GM21515 (cell line): Measurements from ENCODE around the gene BCL11A.

ENCODE experiments used
- ATAC-seq: cut with Tn5 transposase; IDR thresholded peaks from one replicate; pipeline ENCODE4 v1.9.1; 2021; ENCODE audit not compliant: unreplicated experiment

The BCL11A gene

DNA sequence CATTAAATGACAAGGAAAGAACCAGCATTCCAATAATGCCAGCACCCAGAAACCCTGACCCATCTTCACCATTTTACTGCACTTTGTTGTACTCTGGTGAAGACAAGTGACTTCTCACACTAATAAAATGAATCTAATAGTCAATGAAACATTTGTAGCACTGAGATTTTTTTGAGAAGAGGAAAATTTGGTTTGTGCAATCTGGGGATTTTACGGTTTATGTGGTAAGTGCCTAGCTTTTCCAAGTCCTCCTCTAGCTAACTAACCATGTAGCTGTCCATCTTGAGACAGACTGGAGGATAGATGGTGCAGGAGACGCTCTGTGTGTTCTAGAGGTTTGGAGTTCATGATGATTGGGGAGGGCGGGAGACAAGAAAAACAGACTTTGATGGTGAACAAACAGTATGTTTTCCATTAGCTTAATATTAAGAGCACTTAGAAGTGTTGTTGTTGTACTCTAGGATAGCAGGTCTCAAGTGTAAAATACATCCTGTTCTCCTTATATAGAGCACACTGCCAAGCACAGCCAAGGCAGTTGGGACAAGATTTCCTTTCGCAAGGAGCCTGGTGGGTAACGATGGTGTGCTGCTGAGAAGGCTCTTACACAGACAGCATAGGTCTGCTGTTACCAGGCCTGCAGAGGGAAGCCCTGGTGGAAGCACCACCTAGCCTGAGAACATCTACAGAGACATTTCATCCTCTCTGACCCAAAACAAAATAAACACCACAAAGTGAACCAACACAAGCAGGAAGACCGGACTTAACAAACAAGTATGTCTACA is 83.7 kb downstream of the BCL11A start:
- ATAC-seq: no peak

DNA sequence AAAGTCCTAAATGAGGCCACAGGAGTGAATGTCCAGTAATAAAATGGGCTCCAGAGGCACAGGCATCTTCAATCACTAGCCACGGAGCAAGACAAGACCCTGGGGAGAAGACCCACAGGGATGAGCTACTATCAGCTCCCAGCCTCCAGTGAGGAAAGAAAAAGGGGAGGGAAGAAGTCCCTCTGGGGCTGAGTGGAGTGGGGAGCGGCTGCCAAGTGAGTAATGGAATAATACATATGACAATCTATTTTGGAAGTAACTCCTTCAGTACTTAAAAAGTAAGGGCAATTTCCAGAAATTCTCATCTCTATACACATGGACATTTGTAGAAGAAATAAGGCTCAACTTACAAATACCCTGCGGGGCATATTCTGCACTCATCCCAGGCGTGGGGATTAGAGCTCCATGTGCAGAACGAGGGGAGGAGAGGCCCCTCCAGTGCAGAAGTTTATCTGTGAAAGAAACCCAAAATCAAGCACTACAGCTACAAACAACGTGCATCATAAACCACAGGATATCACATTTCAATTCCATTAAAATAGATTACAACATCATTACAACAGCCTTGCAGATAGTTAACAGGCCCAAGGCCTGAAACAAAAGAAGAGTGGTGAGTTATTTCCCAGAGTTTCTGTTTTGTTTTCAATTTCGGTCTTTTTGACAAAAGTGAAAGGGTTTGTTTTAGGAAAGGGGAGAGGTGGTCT is 84.9 kb downstream of the BCL11A start:
- ATAC-seq: no peak

DNA sequence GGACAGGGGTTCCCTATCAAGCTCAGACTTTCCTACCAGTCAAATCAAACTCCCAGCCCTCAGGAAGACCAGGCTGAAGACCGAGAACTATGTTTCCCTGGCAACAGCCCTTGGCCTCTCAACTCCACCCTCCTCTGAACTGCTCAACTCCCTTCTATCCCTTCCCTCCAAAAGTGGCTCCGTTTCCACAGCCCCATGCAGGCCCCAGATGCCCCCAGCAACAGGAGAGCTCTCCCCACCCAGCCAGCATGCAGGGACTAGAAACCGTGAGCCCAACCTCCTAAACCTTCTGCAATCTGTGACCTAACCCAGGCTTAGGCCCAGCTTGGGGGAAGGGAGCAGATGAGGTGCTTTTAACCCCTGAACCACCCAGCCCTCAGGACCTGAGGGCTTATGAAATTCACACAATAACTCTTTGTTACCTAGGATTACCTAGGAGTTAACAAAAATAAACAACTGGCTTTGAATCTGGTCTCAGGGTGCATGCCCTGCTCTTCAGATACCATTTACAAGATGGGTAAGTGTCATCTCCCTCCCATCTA is 87.2 kb downstream of the BCL11A start:
- ATAC-seq: no peak

DNA sequence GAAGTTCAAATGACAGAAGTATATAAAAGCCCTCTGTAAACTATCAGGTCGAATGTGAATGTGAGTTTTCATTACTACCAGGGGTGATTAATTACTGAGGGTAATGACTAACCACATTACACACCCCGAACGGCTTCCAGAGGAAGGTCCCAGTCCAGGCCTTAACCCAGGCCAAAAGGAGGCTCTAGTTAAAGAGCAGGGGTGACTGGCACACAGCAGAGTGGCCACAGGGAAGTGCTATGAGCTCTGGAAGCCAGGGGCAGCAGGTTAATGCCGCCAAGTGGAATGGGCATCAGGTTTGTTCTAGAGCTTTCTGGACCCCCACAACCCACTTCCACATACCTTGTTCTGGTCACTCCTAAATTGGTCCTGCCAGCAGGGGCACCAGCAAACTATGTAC is 87.7 kb downstream of the BCL11A start:
- ATAC-seq: no peak

DNA sequence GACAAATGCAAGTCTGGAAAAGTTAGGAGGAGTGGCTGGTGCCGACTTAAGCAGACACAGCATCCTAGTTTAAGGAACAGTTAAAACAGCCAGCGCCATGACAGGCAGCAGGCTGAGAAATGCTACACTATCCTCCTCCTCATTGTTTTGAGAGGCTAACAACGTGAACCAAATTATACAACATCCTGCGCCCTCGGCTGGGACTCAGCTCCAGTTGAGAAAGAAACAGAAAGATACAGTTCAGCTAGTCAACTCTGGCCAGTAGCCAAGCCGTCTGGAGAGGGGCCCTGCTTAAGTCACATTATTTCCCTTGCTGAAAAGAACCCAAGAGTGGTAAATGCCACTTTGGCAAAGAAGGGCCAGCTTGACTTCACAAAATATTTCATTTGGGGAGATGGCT is 90.2 kb downstream of the BCL11A start:
- no peak for ATAC-seq

DNA sequence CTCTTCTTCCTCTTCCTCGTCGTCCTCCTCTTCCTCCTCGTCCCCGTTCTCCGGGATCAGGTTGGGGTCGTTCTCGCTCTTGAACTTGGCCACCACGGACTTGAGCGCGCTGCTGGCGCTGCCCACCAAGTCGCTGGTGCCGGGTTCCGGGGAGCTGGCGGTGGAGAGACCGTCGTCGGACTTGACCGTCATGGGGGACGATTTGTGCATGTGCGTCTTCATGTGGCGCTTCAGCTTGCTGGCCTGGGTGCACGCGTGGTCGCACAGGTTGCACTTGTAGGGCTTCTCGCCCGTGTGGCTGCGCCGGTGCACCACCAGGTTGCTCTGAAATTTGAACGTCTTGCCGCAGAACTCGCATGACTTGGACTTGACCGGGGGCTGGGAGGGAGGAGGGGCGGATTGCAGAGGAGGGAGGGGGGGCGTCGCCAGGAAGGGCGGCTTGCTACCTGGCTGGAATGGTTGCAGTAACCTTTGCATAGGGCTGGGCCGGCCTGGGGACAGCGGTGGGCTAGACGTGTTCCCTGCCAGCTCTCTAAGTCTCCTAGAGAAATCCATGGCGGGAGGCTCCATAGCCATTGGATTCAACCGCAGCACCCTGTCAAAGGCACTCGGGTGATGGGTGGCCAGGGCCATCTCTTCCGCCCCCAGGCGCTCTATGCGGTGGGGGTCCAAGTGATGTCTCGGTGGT is 91.9 kb downstream of the BCL11A start:
- ATAC-seq: no peak

DNA sequence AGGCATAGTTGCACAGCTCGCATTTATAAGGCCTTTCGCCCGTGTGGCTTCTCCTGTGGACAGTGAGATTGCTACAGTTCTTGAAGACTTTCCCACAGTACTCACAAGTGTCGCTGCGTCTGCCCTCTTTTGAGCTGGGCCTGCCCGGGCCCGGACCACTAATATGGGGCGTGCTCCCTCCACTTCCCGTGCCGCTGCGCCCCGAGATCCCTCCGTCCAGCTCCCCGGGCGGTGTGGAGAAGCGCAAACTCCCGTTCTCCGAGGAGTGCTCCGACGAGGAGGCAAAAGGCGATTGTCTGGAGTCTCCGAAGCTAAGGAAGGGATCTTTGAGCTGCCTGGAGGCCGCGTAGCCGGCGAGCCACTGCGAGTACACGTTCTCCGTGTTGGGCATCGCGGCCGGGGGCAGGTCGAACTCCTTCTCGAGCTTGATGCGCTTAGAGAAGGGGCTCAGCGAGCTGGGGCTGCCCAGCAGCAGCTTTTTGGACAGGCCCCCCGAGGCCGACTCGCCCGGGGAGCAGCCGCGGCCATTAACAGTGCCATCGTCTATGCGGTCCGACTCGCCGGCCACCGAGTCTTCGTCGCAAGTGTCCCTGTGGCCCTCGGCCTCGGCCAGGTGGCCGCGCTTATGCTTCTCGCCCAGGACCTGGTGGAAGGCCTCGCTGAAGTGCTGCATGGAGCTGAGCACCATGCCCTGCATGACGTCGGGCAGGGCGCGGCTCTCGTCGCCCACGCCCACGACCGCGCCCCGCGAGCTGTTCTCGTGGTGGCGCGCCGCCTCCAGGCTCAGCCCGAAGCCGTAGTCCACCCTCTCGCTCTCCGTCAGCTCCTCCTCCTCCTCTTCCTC is 92.7 kb downstream of the BCL11A start:
- ATAC-seq: no peak

DNA sequence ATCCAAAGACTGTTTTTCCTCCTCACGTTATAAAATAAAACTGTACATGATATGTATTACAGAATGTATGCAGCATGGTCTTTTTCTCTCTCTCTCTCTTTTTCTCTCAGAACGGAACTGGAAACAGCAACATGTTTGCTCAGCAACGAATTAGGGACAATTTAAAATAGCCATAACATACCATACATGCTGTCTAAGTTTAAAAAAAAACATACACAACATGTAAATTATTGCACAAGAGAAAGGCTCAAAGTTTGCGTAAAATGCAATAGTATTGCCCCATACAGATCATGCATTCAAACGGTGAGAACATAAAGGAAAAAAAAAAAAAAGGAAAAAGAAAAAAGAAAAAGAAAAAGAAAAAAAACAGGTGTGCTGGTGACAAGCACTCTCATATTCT is 93.6 kb downstream of the BCL11A start:
- no peak for ATAC-seq

DNA sequence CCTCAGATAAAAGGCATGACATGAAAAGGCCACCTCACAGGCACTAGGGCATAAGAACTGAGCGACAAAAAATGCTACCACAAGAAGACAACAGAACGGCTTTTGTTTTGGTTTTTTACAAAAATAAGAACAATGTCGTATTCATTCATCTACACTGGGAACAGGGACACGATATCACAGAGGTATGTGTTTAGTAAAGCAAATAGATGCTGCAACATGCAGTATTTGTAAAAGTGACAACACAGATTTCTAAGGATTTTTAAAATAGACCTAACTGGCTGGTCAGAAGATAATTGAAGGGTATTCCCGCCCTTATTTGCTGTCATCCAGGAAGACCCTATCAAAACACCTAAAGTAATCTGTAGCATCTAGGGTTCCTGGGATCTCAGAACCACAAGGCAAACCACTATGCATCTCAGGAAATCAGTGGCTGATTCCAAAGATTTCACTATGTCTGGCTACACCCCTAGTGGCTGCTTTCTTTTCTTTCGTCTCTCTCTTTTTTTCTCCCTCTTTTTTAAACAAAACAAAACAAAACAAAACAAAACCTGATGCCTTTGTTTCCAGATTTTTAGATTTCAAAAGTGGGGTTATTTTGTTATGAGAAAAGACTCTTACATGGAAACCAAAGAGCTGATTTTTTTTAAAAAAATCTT is 97.2 kb downstream of the BCL11A start:
- ATAC-seq: no peak

DNA sequence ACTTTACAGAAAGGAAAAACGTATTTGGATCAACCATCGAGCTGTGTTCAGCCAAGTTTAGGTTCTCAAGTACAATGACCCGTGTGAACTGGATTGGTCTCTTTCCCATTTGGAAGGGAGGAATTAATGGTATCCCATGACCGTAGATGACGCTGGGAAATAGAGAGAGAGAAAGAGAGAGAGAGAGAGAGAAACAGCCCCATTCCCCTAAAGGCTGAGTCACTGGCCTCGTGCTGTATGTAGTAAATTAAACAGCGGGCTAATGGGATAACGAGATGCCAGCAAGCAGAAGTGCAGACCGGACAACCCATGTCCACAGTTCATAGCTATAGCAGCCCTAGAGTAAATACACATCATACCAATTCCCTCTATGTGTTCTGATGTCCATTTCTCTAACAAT is 99.6 kb downstream of the BCL11A start:
- no peak for ATAC-seq

DNA sequence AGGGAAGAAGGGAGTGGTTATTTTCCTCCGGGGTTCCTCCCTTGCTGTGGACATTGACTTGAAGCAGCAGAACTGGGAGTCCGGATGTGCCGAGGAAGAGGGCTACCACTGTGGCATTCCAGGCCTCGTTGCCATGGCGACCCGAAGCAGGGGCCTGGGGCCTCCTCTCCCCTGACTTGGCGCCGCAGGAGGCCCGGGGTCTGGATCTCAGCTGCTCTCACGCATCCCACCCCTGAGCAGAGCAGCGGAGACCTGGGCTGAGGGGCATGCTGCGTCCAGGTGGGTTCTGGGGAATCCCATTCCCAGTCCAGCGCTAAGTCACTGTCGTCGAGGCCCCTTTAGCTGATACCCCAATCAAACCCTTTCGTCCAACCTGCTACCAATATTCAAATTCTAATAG is 100.2 kb downstream of the BCL11A start:
- ATAC-seq: no peak

DNA sequence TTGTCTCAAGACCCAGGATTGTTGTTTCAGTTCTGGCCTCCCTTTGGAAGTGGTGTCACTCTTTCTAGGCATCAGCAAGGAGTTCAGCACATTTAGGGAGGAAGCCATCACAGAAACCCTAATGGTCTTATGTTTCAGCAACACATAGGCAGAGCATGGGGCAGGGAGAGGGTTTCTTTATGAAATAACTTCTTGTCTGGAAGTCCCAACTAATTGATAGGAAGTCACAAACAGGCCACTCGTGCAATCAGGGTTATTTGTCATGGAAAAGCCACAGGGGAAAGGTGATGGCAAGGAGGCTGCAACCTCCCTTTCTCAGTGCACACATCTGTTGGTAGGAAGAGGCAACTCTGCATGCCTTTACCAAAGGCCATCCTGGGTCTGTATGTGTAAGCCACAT is 103.0 kb downstream of the BCL11A start:
- no peak for ATAC-seq

DNA sequence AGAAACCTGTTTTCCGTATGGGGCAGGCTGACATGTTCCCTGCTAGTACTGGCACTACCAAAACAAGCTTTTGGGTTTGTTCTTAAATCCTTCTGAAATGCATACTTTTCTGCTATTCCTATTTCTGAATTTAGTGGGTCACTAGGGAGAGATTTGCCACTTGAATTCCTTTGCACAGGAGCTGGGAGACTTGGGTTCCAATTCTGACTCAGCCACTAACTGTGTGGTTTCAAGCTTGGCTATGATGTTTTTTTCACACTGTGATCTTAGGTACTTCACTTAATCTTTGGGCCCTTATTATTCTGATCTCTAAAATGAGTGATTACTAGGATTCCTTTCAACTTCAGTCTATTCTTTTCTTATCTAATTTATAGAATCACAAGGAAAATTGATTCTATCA is 105.5 kb downstream of the BCL11A start:
- no peak for ATAC-seq

DNA sequence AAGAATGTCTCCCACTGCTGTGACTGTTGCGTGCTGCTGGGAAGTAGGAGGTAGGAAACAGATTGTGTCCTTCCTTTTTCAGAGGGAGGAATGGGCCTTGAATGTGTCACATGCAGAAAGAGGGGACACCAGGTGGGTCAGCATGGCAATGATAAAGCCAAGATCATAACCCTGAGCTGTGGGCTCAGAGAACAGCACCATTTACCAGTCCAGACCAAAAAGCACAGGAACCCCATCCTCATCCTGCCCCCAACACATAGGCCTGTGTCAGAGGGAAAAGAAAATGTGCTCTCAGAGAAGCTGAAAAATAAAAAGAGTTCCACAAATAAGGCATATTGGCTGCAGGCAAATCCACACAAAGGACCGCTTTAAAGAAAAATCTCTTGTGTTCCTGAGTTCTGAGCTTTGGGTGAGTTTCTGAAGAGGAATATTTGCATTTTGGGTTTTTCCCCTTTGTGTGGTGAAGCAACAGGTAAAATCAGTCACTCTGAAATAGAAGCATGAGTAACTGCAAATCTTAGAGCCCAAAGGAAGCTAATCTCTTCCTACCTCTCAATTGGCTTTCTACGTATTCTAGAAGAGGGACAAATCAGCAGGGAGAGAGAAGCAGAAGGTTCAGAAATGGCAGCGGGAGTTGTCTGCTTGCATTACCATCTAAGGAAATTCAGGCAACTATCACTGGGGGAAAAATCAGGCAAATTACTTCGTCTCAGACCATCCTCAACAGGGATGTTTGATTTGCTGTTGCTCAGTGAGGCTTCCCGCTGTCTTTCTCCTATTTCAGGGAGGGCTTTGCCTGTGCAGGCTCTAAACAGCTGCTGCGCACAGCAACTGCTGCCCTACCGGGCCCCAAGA is 106.8 kb downstream of the BCL11A start:
- ATAC-seq: peak; percentile 85

DNA sequence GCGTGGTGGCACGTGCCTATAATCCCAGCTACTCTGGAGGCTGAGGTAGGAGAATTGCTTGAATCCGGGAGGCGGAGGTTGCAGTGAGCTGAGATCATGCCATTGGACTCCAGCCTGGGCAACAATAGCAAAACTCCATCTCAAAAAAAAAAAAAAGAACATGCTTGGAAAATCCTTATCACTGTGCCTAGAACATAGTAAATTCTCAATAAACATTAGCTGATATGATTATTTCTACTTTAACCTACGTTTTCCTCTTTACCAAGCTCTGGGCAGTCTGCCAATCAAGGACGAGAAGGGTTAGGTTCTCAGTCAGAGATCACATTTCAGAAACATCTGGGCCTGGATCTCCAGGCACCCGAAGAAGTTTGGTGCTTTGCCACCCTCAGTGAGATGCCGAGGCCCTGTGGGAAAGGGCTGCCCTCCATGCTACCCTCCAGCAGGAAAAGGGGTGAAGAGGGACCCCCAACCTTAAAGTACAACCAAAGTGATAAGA is 107.7 kb downstream of the BCL11A start:
- ATAC-seq: no peak

DNA sequence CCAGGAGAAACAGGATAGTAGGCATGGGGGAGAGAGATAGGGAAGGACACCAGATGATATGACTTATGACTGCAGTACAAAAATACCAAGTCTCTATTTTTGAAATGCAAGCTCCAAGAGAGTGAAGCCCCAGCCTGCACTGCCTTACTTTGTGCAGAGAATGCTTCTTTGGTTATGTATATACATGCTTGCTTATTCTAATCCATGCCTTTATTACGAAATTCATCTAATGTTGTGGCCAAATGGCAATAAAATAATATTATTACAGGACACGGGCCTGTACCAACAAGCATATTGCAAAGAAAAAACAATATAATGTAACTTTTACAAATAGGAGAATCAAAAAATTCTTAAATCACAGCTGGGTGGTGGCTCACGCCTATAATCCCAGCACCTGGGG is 110.8 kb downstream of the BCL11A start:
- ATAC-seq: no peak

DNA sequence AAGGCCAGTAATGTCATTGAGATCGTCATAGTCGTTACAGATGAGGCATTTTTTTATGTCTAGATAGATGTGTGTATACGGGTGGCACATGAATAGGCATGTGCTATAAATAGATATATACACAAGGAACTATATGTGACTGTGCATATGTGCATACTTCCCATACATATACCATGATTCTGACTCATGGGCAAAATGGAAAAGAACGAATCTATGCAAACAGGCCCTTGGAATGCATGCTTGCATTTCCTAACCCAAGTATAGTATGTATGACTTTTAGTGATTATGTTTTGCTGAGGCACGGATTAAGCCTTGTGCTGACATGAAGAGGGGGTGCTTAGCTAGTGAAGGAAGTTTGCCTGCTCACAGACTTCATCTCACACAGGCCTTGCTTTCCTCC is 111.7 kb downstream of the BCL11A start:
- ATAC-seq: no peak

DNA sequence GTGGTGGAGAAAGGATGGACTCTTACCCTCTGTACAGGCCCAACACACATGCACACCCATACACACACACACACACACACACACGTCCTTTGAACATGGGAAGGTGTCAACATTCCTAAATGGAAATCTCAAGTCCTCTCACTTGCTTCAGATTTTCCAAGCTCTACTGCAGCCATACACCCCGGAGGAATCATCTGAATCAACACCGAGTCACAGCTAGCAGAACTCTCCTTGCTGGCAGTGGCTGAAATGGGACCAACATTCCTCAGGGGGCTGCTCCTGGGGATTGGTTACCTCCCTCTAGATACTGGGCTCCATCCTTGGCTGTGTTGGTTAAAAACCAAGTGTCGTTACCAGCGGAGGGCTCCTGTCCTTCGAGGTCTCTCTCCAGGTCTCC is 112.7 kb downstream of the BCL11A start:
- ATAC-seq: no peak

DNA sequence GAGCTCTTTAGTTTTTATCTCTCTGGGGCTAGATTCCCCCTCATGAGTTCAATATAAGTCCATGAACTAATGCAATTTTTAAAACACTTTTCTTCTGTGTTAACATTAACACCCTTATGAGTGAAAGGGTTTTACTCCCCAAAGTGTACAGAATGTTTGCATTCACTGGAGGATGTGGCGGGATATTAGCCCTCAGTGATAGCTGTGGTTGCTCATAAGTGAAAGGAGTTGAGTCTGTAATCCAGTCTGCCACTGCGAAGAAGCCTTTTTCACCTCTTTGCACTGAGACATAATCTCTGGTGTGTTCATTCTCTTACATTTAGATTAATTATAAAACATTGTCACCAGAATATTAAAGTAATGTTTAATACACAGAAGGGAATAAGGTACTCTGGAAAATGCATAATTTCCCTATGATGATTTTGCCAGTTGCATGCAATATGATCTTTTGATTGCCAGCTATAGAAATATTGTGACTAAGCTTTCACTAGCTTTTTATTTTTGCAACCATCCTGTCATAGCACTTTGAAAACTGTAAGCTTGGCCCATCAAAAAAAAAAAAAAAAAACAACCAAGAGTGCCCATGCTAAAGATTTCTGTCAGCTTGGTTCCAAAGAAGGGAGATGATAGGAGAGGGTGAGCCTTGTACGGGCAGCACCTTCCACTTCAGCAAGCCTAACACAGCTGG is 113.2 kb downstream of the BCL11A start:
- ATAC-seq: no peak
